Measurements from ENCODE around the gene IRF5.
"Not testable (repeated sequence)": the region's sequence is repeated elsewhere in the genome, so short reads cannot be mapped to it uniquely, and the experiment has no call there.

Gene IRF5

GRCh38 chr7:128986609-128987008 lies 48.9 kb downstream of the IRF5 start:
- Mint-ChIP-seq H3K4me3 (no peak overlapping the region), H3K27ac (no peak overlapping the region), H3K36me3 (ENCODE audit: low read depth) (peaks cover 67% of the 10 kb centered on the region)

GRCh38 chr7:128988372-128988771 lies 50.6 kb downstream of the IRF5 start:
- no peak overlapping the region for H3K4me3 Mint-ChIP-seq
- peaks cover 55% of the 10 kb centered on the region for H3K36me3 Mint-ChIP-seq (ENCODE audit: low read depth)
- no peaks in the 10 kb centered on the region for H3K4me1 Mint-ChIP-seq (ENCODE audit: low read depth)
- no peaks in the 10 kb centered on the region for H3K27me3 Mint-ChIP-seq
- no peaks in the 10 kb centered on the region for H3K9me3 Mint-ChIP-seq
- H3K27ac Mint-ChIP-seq = no peak overlapping the region

More at GRCh38 chr7:128986609-128987008, 48.9 kb downstream of the IRF5 start:
- Mint-ChIP-seq H3K9me3 (no peaks in the 10 kb centered on the region), H3K27me3 (no peaks in the 10 kb centered on the region), H3K4me1 (ENCODE audit: low read depth) (no peaks in the 10 kb centered on the region)

GRCh38 chr7:128989961-128990360 lies 52.2 kb downstream of the IRF5 start:
- no peak overlapping the region for H3K27ac Mint-ChIP-seq
- peaks cover 45% of the 10 kb centered on the region for H3K36me3 Mint-ChIP-seq (ENCODE audit: low read depth)
- H3K4me3 Mint-ChIP-seq = no peak overlapping the region

GRCh38 chr7:128993419-128993818 lies 55.7 kb downstream of the IRF5 start:
- peaks cover 51% of the 10 kb centered on the region for H3K36me3 Mint-ChIP-seq (ENCODE audit: low read depth)
- no peak overlapping the region for H3K4me3 Mint-ChIP-seq
- no peaks in the 10 kb centered on the region for H3K4me1 Mint-ChIP-seq (ENCODE audit: low read depth)
- H3K27ac Mint-ChIP-seq = no peak overlapping the region
- H3K9me3 Mint-ChIP-seq = no peaks in the 10 kb centered on the region
- H3K27me3 Mint-ChIP-seq = no peaks in the 10 kb centered on the region

More at GRCh38 chr7:128989961-128990360, 52.2 kb downstream of the IRF5 start:
- Mint-ChIP-seq H3K27me3 (no peaks in the 10 kb centered on the region), H3K9me3 (no peaks in the 10 kb centered on the region), H3K4me1 (ENCODE audit: low read depth) (no peaks in the 10 kb centered on the region)

- not testable (repeated sequence) for H3K4me3 Mint-ChIP-seq; H3K9me3 Mint-ChIP-seq; H3K27me3 Mint-ChIP-seq; H3K27ac Mint-ChIP-seq; H3K4me1 Mint-ChIP-seq (ENCODE audit: low read depth)
- H3K36me3 Mint-ChIP-seq (ENCODE audit: low read depth) = peaks cover 48% of the 10 kb centered on the region
These were observed 56.8 kb downstream of the IRF5 start for GRCh38 chr7:128994560-128994959.

GRCh38 chr7:128997181-128997580 lies 59.5 kb downstream of the IRF5 start:
- Mint-ChIP-seq H3K36me3 (ENCODE audit: low read depth) (peaks cover 56% of the 10 kb centered on the region), H3K27ac (no peak overlapping the region), H3K9me3 (no peaks in the 10 kb centered on the region)

More at GRCh38 chr7:128997181-128997580, 59.5 kb downstream of the IRF5 start:
- Mint-ChIP-seq H3K4me3 (no peak overlapping the region), H3K4me1 (ENCODE audit: low read depth) (no peaks in the 10 kb centered on the region), H3K27me3 (no peaks in the 10 kb centered on the region)

Measured in stimulated activated naive CD8-positive, alpha-beta T cell treated with anti-CD3 and anti-CD28 coated beads, Interleukin-15, Interleukin-2, amounts not matched to agents 100 ng/mL and 50 ng/mL, for 24 hours (primary cell).